H1 (cell line): ENCODE measurements around the gene CLUH. TPM values are rescaled to one million over a fixed set of nuclear protein-coding genes. Genes with fewer than 3 reads are reported as not detected.

ENCODE experiments used
- CTCF ChIA-PET: fragments of 300-600 bp; sonication (Branson Sonifier 250); formaldehyde crosslinking; loops from one replicate; lab custom pipeline; 2021; ENCODE audit not compliant: partially characterized antibody; lab: Charles Lee
- POLR2A ChIA-PET: fragments of 300-600 bp; sonication (Branson Sonifier 250); formaldehyde crosslinking; loops from one replicate; lab custom pipeline; 2021; ENCODE audit warnings: inconsistent platforms; ENCODE audit not compliant: partially characterized antibody; lab: Charles Lee
- DNase-seq, 2 experiments: peaks; one replicate each; pipeline versions ENCODE4 v3.0.0 to v3.0.0-alpha.2; 2010 to 2022; ENCODE audit warnings: low spot score in 2 of 2, low read depth in 1 of 2, mixed read lengths in 1 of 2
- FAIRE-seq: peaks from 2 replicates; lab custom pipeline; 2011; peaks lifted over from hg19 to GRCh38; lab: Jason Lieb, UNC
- H2AFZ ChIP-seq: 2 replicates; pipeline ENCODE4 v1.8.1; 2012; ENCODE audit warnings: low read length, inconsistent platforms
- H2AK5ac ChIP-seq: 2 replicates; pipeline ENCODE4 v1.6.1; 2013; ENCODE audit warnings: low read depth, low read length
- H2BK120ac ChIP-seq: replicated peaks from 2 replicates; pipeline ENCODE3; 2013; ENCODE audit warnings: low read depth, low read length, inconsistent platforms
- H2BK12ac ChIP-seq: 2 replicates; pipeline ENCODE4 v1.6.1; 2013; ENCODE audit warnings: low read depth, low read length
- H2BK15ac ChIP-seq: 2 replicates; pipeline ENCODE4 v1.6.1; 2013; ENCODE audit warnings: low read length
- H2BK20ac ChIP-seq: 2 replicates; pipeline ENCODE4 v1.6.1; 2013; ENCODE audit warnings: low read length
- H2BK5ac ChIP-seq: 2 replicates; pipeline ENCODE4 v1.6.1; 2013; ENCODE audit warnings: low read depth, low read length
- H3K14ac ChIP-seq: 2 replicates; pipeline ENCODE4 v1.6.1; 2013; ENCODE audit warnings: inconsistent platforms; ENCODE audit not compliant: insufficient read length
- H3K18ac ChIP-seq: 2 replicates; pipeline ENCODE4 v1.6.1; 2013; ENCODE audit warnings: low read length; ENCODE audit errors: extremely low read depth
- H3K23ac ChIP-seq: 2 replicates; pipeline ENCODE4 v1.6.1; 2013; ENCODE audit warnings: inconsistent platforms; ENCODE audit not compliant: insufficient read length
- H3K23me2 ChIP-seq: 2 replicates; pipeline ENCODE4 v1.6.1; 2013; ENCODE audit warnings: low read depth, low read length
- H3K27ac ChIP-seq: 2 replicates; pipeline ENCODE4 v1.6.1; 2011; ENCODE audit warnings: low read depth, low read length, inconsistent platforms
- H3K27me3 ChIP-seq, 4 experiments: replicated peaks in 1 of 4; 1 replicate in 1 of 4; 2 replicates in 3 of 4; pipeline versions ENCODE4 v1.6.1 to v1.8.1; 2011 to 2013; ENCODE audit warnings: low read length in 3 of 4, mild to moderate bottlenecking in 3 of 4, inconsistent platforms in 2 of 4, mixed read lengths in 2 of 4, moderate library complexity in 1 of 4; ENCODE audit not compliant: control insufficient read depth in 3 of 4, insufficient read depth in 3 of 4; ENCODE audit errors: extremely low read depth in 1 of 4
- H3K36me3 ChIP-seq, 4 experiments: 2 replicates each; pipeline versions ENCODE4 v1.6.1 to v1.8.1; 2011 to 2013; ENCODE audit warnings: mild to moderate bottlenecking in 4 of 4, low read length in 3 of 4, moderate library complexity in 2 of 4, control low read depth in 1 of 4, inconsistent platforms in 1 of 4; ENCODE audit not compliant: insufficient read depth in 4 of 4, control insufficient read depth in 2 of 4
- H3K4ac ChIP-seq: replicated peaks from 2 replicates; pipeline ENCODE3; 2013; ENCODE audit warnings: low read length, low read depth, mixed read lengths, inconsistent platforms; ENCODE audit not compliant: insufficient read length
- H3K4me1 ChIP-seq, 4 experiments: replicated peaks in 1 of 4; 1 replicate in 1 of 4; 2 replicates in 3 of 4; pipeline versions ENCODE4 v1.6.1 to v1.8.1; 2011 to 2013; ENCODE audit warnings: low read length in 3 of 4, inconsistent platforms in 2 of 4, mixed read lengths in 1 of 4; ENCODE audit not compliant: insufficient read depth in 4 of 4, control insufficient read depth in 3 of 4
- H3K4me2 ChIP-seq, 2 experiments: 2 replicates each; pipeline versions ENCODE4 v1.6.1 to v1.8.1; 2011 to 2013; ENCODE audit warnings: low read depth in 2 of 2, low read length in 2 of 2, control low read depth in 1 of 2, inconsistent platforms in 1 of 2, mild to moderate bottlenecking in 1 of 2; ENCODE audit not compliant: insufficient read depth in 1 of 2
- H3K4me3 ChIP-seq, 4 experiments: fragments of 200-600, 300-600 bp in 1 of 4; sonication (generic), shearing (Covaris generic), sonication (Bioruptor Twin) in 1 of 4; 2 replicates each; pipeline versions ENCODE4 v1.5.1 to v1.8.1; 2011 to 2016; ENCODE audit warnings: low read length in 4 of 4, low read depth in 3 of 4, control low read depth in 2 of 4, inconsistent platforms in 2 of 4, mild to moderate bottlenecking in 2 of 4, mixed read lengths in 1 of 4, moderate library complexity in 1 of 4; ENCODE audit not compliant: insufficient read depth in 2 of 4; ENCODE audit errors: extremely low read depth in 1 of 4
- H3K56ac ChIP-seq: replicated peaks from 2 replicates; pipeline ENCODE3; 2013; ENCODE audit warnings: low read depth, mild to moderate bottlenecking, mixed read lengths, low read length, inconsistent platforms; ENCODE audit not compliant: insufficient read length
- H3K79me1 ChIP-seq: 2 replicates; pipeline ENCODE4 v1.6.1; 2013; ENCODE audit warnings: low read depth, low read length, control low read depth
- H3K79me2 ChIP-seq, 2 experiments: 2 replicates each; pipeline versions ENCODE4 v1.6.1 to v1.8.1; 2012 to 2013; ENCODE audit warnings: low read length in 2 of 2, mild to moderate bottlenecking in 2 of 2, inconsistent platforms in 1 of 2; ENCODE audit not compliant: insufficient read depth in 2 of 2, control insufficient read depth in 1 of 2
- H3K9ac ChIP-seq, 4 experiments: replicated peaks in 1 of 4; 1 replicate in 1 of 4; 2 replicates in 3 of 4; pipeline versions ENCODE4 v1.6.1 to v1.8.1; 2011 to 2013; ENCODE audit warnings: low read depth in 3 of 4, low read length in 3 of 4, control low read depth in 2 of 4, mild to moderate bottlenecking in 2 of 4, moderate library complexity in 2 of 4, inconsistent platforms in 1 of 4; ENCODE audit errors: extremely low read depth in 1 of 4
- H3K9me3 ChIP-seq, 2 experiments: 2 replicates each; pipeline versions ENCODE4 v1.6.1 to v1.8.1; 2012 to 2013; ENCODE audit warnings: mild to moderate bottlenecking in 2 of 2, moderate library complexity in 2 of 2, control low read depth in 1 of 2, inconsistent platforms in 1 of 2, low read depth in 1 of 2, low read length in 1 of 2, mixed read lengths in 1 of 2; ENCODE audit not compliant: insufficient read depth in 2 of 2
- H4K20me1 ChIP-seq, 2 experiments: replicated peaks in 1 of 2; 2 replicates each; pipeline versions ENCODE3 to v1.8.1; 2011 to 2013; ENCODE audit warnings: inconsistent platforms in 2 of 2, low read length in 2 of 2, mild to moderate bottlenecking in 1 of 2; ENCODE audit not compliant: insufficient read depth in 2 of 2, control insufficient read depth in 1 of 2
- H4K5ac ChIP-seq: 2 replicates; pipeline ENCODE4 v1.6.1; 2013; ENCODE audit warnings: low read length, low read depth, mixed read lengths, inconsistent platforms; ENCODE audit not compliant: insufficient read length
- H4K8ac ChIP-seq: 2 replicates; pipeline ENCODE4 v1.8.0; 2013; ENCODE audit warnings: mild to moderate bottlenecking, moderate library complexity, low read length, inconsistent platforms; ENCODE audit not compliant: insufficient read depth; ENCODE audit errors: extremely low read depth
- H4K91ac ChIP-seq: replicated peaks from 2 replicates; pipeline ENCODE3; 2013; ENCODE audit warnings: low read length, mixed read lengths, inconsistent platforms; ENCODE audit not compliant: insufficient read length
- CBX8 ChIP-seq: fragments of 300-800, 300-1000 bp; sonication (generic); IDR thresholded peaks from 2 replicates; pipeline ENCODE4 v1.7.1; 2016; ENCODE audit warnings: low read depth, low read length, borderline replicate concordance
- CEBPB ChIP-seq: IDR thresholded peaks from 2 replicates; pipeline ENCODE4 v1.6.1; 2012; ENCODE audit warnings: low read depth, low read length
- EP300 ChIP-seq, 2 experiments: IDR thresholded peaks; 1 replicate in 1 of 2; 2 replicates in 1 of 2; pipeline ENCODE4 v1.6.1; 2011 to 2012; ENCODE audit warnings: low read depth in 2 of 2, low read length in 2 of 2, mild to moderate bottlenecking in 2 of 2, borderline replicate concordance in 1 of 2, inconsistent platforms in 1 of 2, moderate library complexity in 1 of 2
- HDAC2 ChIP-seq, 2 experiments: fragments of 300-600 bp in 1 of 2; sonication (generic) in 1 of 2; IDR thresholded peaks; 2 replicates each; pipeline ENCODE4 v1.6.1; 2011 to 2012; ENCODE audit warnings: low read depth in 2 of 2, low read length in 2 of 2, mild to moderate bottlenecking in 2 of 2, moderate library complexity in 2 of 2, borderline replicate concordance in 1 of 2, inconsistent platforms in 1 of 2
- MAFK ChIP-seq: IDR thresholded peaks from 2 replicates; pipeline ENCODE4 v1.6.1; 2012; ENCODE audit warnings: low read depth, mild to moderate bottlenecking, improper control_type of control experiment, low read length
- MAX ChIP-seq: IDR thresholded peaks from 2 replicates; pipeline ENCODE4 v1.6.1; 2012; ENCODE audit warnings: inconsistent platforms
- RXRA ChIP-seq: IDR thresholded peaks from 2 replicates; pipeline ENCODE4 v1.6.1; 2011; ENCODE audit warnings: low read depth, mild to moderate bottlenecking, low read length, moderate library complexity; ENCODE audit not compliant: insufficient read depth
- SAP30 ChIP-seq: fragments of 300-600 bp; sonication (generic); IDR thresholded peaks from 2 replicates; pipeline ENCODE4 v1.7.1; 2012; ENCODE audit warnings: low read length, moderate library complexity, mild to moderate bottlenecking, inconsistent platforms; ENCODE audit not compliant: insufficient read depth, insufficient replicate concordance
- SIN3A ChIP-seq, 2 experiments: IDR thresholded peaks in 1 of 2; conservative IDR thresholded peaks in 1 of 2; 2 replicates each; pipeline ENCODE4 v1.6.1; 2011 to 2012; ENCODE audit warnings: low read length in 2 of 2, improper control_type of control experiment in 1 of 2, low read depth in 1 of 2, mild to moderate bottlenecking in 1 of 2
- SRF ChIP-seq: IDR thresholded peaks from 2 replicates; pipeline ENCODE4 v1.6.1; 2011; ENCODE audit warnings: mild to moderate bottlenecking, low read depth, low read length, moderate library complexity
- TCF12 ChIP-seq: IDR thresholded peaks from 2 replicates; pipeline ENCODE4 v1.6.1; 2011; ENCODE audit warnings: low read depth, mild to moderate bottlenecking, low read length
- WGBS, 2 experiments: shearing (Covaris generic) in 1 of 2; methylation state at CpG; one replicate each; pipeline versions ENCODE4 v1.1.6 to v1.1.7; 2013 to 2015; ENCODE audit warnings: low lambda C conversion rate in 2 of 2, mixed read lengths in 2 of 2, inconsistent platforms in 1 of 2, low coverage in 1 of 2, missing lambda C conversion rate in 1 of 2; ENCODE audit not compliant: insufficient replicate concordance in 2 of 2, insufficient coverage in 1 of 2, insufficient read length in 1 of 2; ENCODE audit errors: extremely low coverage in 1 of 2, missing lambda C conversion rate in 1 of 2; 5-methylcytosine and 5-hydroxymethylcytosine counted together
- polyA plus RNA-seq, 7 experiments: library from polyadenylated mRNA; depleted of rRNA in 3 of 7; stranded (reverse) in 5 of 7; unstranded in 2 of 7; fragments of >200 nt in 5 of 7; fragments of 200-250 nt in 2 of 7; gene quantifications; 1 replicate in 5 of 7; 2 replicates in 1 of 7; 4 replicates in 1 of 7; pipeline versions ENCODE4 v1.2.1 to v1.2.3, GENCODE V29; 2011 to 2013; ENCODE audit warnings: missing spikeins in 2 of 7, mixed read lengths in 2 of 7
- total RNA-seq: library from RNA; stranded (reverse); fragmentation: NEBNext Ultra II Directional; extraction: Animal tissue kit (Norgen Biotek cat#: 25700); gene quantifications from 2 replicates; pipeline ENCODE4 v1.2.1, GENCODE V29; 2021

The CLUH gene
- total and polyA plus RNA-seq, 2 of the 8 experiments (the other 6 are each of a cell fraction or from before 2014, with no cell fraction given), result 33.6 to 98.6 TPM

- ChIA-PET POLR2A (interaction anchor here (0.8 to 1.4 kb wide), 3 partner anchors 14 to 85 kb away, joined by 3 read pairs; no protein-coding TSS in a partner anchor), CTCF (interaction anchor here (0.5 to 2.9 kb wide), 4 partner anchors 17 to 310 kb away, joined by 3 to 11 read pairs (median 3); no protein-coding TSS in a partner anchor)
- Histone ChIP-seq H2AFZ (no peak overlapping the region), H4K8ac (no peak overlapping the region), H2BK5ac (no peak overlapping the region), H3K23ac (no peak overlapping the region), H3K27me3 (no peaks in the 10 kb centered on the region), H3K23me2 (no peaks in the 10 kb centered on the region), H4K91ac (no peak overlapping the region), H2BK120ac (no peak overlapping the region), H3K27ac (no peak overlapping the region), H3K4me2 (no peak overlapping the region), H3K56ac (no peak overlapping the region), H3K4me3 (no peak overlapping the region), H3K14ac (no peak overlapping the region), H4K5ac (no peak overlapping the region), H2BK20ac (no peak overlapping the region), H2AK5ac (no peak overlapping the region), H2BK15ac (no peak overlapping the region), H3K18ac (no peak overlapping the region), H3K4ac (no peak overlapping the region), H3K36me3 (peaks cover 0 to 53% (median 5%) of the 10 kb centered on the region in 4 experiments; a peak in 5 of 8 replicates), H3K79me1 (no peaks in the 10 kb centered on the region; the same call in 1 of the 2 replicates), H3K4me1 (peaks cover 0 to 7% (median 0%) of the 10 kb centered on the region in 4 experiments; a peak in 2 of 7 replicates), H3K9me3 (no peaks in the 10 kb centered on the region), H3K79me2 (no peaks in the 10 kb centered on the region), H4K20me1 (peaks cover 0 to 7% of the 10 kb centered on the region in 2 experiments), H3K9ac (no peak overlapping the region), H2BK12ac (no peak overlapping the region)
- DNase-seq (no peak), FAIRE-seq (no peak)
- WGBS, 2 experiments, result 95% methylated on average over 26 of the region's 71 CpGs; no CpG with 5 or more reads in 1 of the 2 experiments
- TF ChIP-seq SAP30 (no peak), MAX (no peak), MAFK (no peak), EP300 (IDR thresholded peaks at IDR 0.05; ENCODE audit: borderline replicate concordance in 1 of 2, low read depth in 2 of 2, low read length in 2 of 2) (no peak), SRF (no peak), SIN3A (conservative IDR thresholded peaks at IDR 0.05 in 1 of 2, IDR thresholded peaks at IDR 0.05 in 1 of 2; ENCODE audit: low read depth in 1 of 2, low read length in 2 of 2) (no peak), CEBPB (no peak), RXRA (no peak), TCF12 (no peak), HDAC2 (IDR thresholded peaks at IDR 0.05; ENCODE audit: borderline replicate concordance in 1 of 2, low read depth in 2 of 2, low read length in 2 of 2) (no peak), CBX8 (no peak)
Observed at GRCh38 chr17:2691965-2692780, 19.4 kb downstream of the CLUH start.
